Activated T-helper 17 cell treated with anti-CD3 and anti-CD28 coated beads, Interleukin-2, amount 50 U/mL, for 72 hours (primary cell): ENCODE measurements around the gene KCTD2. TPM values are rescaled to one million over a fixed set of nuclear protein-coding genes. Genes with fewer than 3 reads are reported as not detected.

Experiments
- total RNA-seq, 2 donors: library from RNA; stranded (reverse); gene quantifications; one replicate each; pipeline ENCODE4 v1.2.3, GENCODE V29; 2022

Gene KCTD2
- total RNA-seq, 2 donors from 2014 or later = 21.3 to 22.1 TPM

Other genes with a start within 250 kb of the KCTD2 start
- 1 to 10 TPM in 1 of 2 donors, under 1 TPM in 1; 0.65 to 1.2 TPM for gene GRIN2C, start 187.3 kb upstream of the KCTD2 start, total RNA-seq
- gene FDXR, start 174.2 kb upstream of the KCTD2 start, total RNA-seq = 10 to 100 TPM; 56.7 to 58.4 TPM
- not detected for gene FADS6, start 153.6 kb upstream of the KCTD2 start, total RNA-seq
- gene USH1G, start 124.0 kb upstream of the KCTD2 start, total RNA-seq = not detected
- gene OTOP2, start 123.0 kb upstream of the KCTD2 start, total RNA-seq = not detected
- gene OTOP3, start 111.3 kb upstream of the KCTD2 start, total RNA-seq = not detected
- gene HID1, start 74.5 kb upstream of the KCTD2 start, total RNA-seq = 1 to 10 TPM; 1.2 to 2.8 TPM
- gene CDR2L, start 59.6 kb upstream of the KCTD2 start, total RNA-seq = 1 to 10 TPM in 1 of 2 donors, under 1 TPM in 1; 0.56 to 1.2 TPM
- gene MRPL58, start 34.6 kb upstream of the KCTD2 start, total RNA-seq = 10 to 100 TPM; 25.4 to 48.2 TPM
- 100 to 1,000 TPM; 164 to 216 TPM for gene ATP5PD, start 256 bp upstream of the KCTD2 start, total RNA-seq
- 10 to 100 TPM in 1 of 2 donors, 1 to 10 TPM in 1; 5.4 to 14.6 TPM for gene SLC16A5, start 40.7 kb downstream of the KCTD2 start, total RNA-seq
- gene ARMC7, start 62.7 kb downstream of the KCTD2 start, total RNA-seq = 10 to 100 TPM; 10.3 to 14.5 TPM
- 10 to 100 TPM; 56.0 to 64.9 TPM for gene NT5C, start 84.5 kb downstream of the KCTD2 start, total RNA-seq
- 100 to 1,000 TPM; 191 to 343 TPM for gene JPT1, start 107.3 kb downstream of the KCTD2 start, total RNA-seq
- gene SUMO2, start 135.7 kb downstream of the KCTD2 start, total RNA-seq = 100 to 1,000 TPM; 416 to 512 TPM
- 100 to 1,000 TPM; 143 to 161 TPM for gene NUP85, start 158.5 kb downstream of the KCTD2 start, total RNA-seq
- gene GGA3, start 214.4 kb downstream of the KCTD2 start, total RNA-seq = 10 to 100 TPM; 63.2 to 71.9 TPM
- gene MRPS7, start 214.7 kb downstream of the KCTD2 start, total RNA-seq = 10 to 100 TPM; 53.6 to 83.2 TPM
- 10 to 100 TPM; 23.6 to 31.6 TPM for gene MIF4GD, start 224.0 kb downstream of the KCTD2 start, total RNA-seq
- 100 to 1,000 TPM in 1 of 2 donors, 10 to 100 TPM in 1; 97.4 to 113 TPM for gene SLC25A19, start 242.2 kb downstream of the KCTD2 start, total RNA-seq